ENCODE measurements around the gene TTC9B. TPM values are rescaled to one million over a fixed set of nuclear protein-coding genes. Genes with fewer than 3 reads are reported as not detected.

TTC9B gene
- total and polyA plus RNA-seq, 2 of the 13 experiments (the other 11 are each of a cell fraction or from before 2014, with no cell fraction given), result not detected

- TF ChIP-seq ZNF619 (CRISPR knock-in tag; IDR thresholded peaks at IDR 0.05) (peak; percentile 71), ZNF567 (CRISPR knock-in tag; IDR thresholded peaks at IDR 0.05; ENCODE audit: borderline replicate concordance) (0 out of 2 replicates have a peak, but pooled peaks have one; percentile 66), ZSCAN25 (CRISPR knock-in tag; IDR thresholded peaks at IDR 0.05) (0 out of 2 replicates have a peak, but pooled peaks have one; percentile 21), ZBTB34 (CRISPR knock-in tag; IDR thresholded peaks at IDR 0.05) (no peak), ADNP (CRISPR knock-in tag; IDR thresholded peaks at IDR 0.05) (no peak), MED8 (CRISPR knock-in tag; IDR thresholded peaks at IDR 0.05; ENCODE audit: insufficient replicate concordance) (peak; percentile 63), E2F2 (CRISPR knock-in tag; IDR thresholded peaks at IDR 0.05; ENCODE audit: borderline replicate concordance) (0 out of 2 replicates have a peak, but pooled peaks have one; percentile 27), KLF12 (CRISPR knock-in tag; IDR thresholded peaks at IDR 0.05; ENCODE audit: borderline replicate concordance) (no peak), ZBTB46 (CRISPR knock-in tag; IDR thresholded peaks at IDR 0.05; ENCODE audit: borderline replicate concordance) (0 out of 2 replicates have a peak, but pooled peaks have one; percentile 67), ZNF326 (CRISPR knock-in tag; IDR thresholded peaks at IDR 0.05; ENCODE audit: borderline replicate concordance) (peak; percentile 80; the same call in 1 of the 2 replicates), ZNF891 (CRISPR knock-in tag; IDR thresholded peaks at IDR 0.05) (0 out of 2 replicates have a peak, but pooled peaks have one; percentile 73), ZBTB3 (CRISPR knock-in tag; IDR thresholded peaks at IDR 0.05; ENCODE audit: borderline replicate concordance, low read depth) (no peak), SCMH1 (CRISPR knock-in tag; IDR thresholded peaks at IDR 0.05; ENCODE audit: borderline replicate concordance) (no peak), GABPB1 (CRISPR knock-in tag; IDR thresholded peaks at IDR 0.05) (peak; percentile 97), ZNF710 (CRISPR knock-in tag; IDR thresholded peaks at IDR 0.05; ENCODE audit: borderline replicate concordance) (peak; percentile 81; the same call in 1 of the 2 replicates), YEATS4 (CRISPR knock-in tag; IDR thresholded peaks at IDR 0.05; ENCODE audit: borderline replicate concordance) (peak; percentile 79; the same call in 1 of the 2 replicates), SPEN (CRISPR knock-in tag; IDR thresholded peaks at IDR 0.05; ENCODE audit: low read depth) (peak; percentile 93), SRY (CRISPR knock-in tag; IDR thresholded peaks at IDR 0.05) (peak; percentile 76; the same call in 1 of the 2 replicates), ZSCAN31 (CRISPR knock-in tag; IDR thresholded peaks at IDR 0.05; ENCODE audit: low read depth) (peak; percentile 79; the same call in 1 of the 2 replicates), NCOA1 (CRISPR knock-in tag; IDR thresholded peaks at IDR 0.05) (0 out of 2 replicates have a peak, but pooled peaks have one; percentile 59), ZNF292 (CRISPR knock-in tag; IDR thresholded peaks at IDR 0.05; ENCODE audit: borderline replicate concordance, low read depth) (peak; percentile 68; the same call in 1 of the 2 replicates), ZNF24 (IDR thresholded peaks at IDR 0.05) (no peak)
These were observed 13.6 kb upstream of the TTC9B start (continued) for GRCh38 chr19:40231544-40232424.
